T-helper 9 cell (primary cell): ENCODE data around the gene ADPRHL1.
A peak's percentile ranks its signal among the peaks of the same experiment; 100 is the strongest.

Experiments
- DNase-seq: peaks from one replicate; pipeline ENCODE4 v3.0.0-alpha.2; 2020
- total RNA-seq, 2 donors: gene quantifications; one replicate each; lab custom pipeline; 2026; lab: John Stamatoyannopoulos, UW

The ADPRHL1 gene
- total RNA-seq = 0 to 1.0 reads per million in 2 donors

DNA sequence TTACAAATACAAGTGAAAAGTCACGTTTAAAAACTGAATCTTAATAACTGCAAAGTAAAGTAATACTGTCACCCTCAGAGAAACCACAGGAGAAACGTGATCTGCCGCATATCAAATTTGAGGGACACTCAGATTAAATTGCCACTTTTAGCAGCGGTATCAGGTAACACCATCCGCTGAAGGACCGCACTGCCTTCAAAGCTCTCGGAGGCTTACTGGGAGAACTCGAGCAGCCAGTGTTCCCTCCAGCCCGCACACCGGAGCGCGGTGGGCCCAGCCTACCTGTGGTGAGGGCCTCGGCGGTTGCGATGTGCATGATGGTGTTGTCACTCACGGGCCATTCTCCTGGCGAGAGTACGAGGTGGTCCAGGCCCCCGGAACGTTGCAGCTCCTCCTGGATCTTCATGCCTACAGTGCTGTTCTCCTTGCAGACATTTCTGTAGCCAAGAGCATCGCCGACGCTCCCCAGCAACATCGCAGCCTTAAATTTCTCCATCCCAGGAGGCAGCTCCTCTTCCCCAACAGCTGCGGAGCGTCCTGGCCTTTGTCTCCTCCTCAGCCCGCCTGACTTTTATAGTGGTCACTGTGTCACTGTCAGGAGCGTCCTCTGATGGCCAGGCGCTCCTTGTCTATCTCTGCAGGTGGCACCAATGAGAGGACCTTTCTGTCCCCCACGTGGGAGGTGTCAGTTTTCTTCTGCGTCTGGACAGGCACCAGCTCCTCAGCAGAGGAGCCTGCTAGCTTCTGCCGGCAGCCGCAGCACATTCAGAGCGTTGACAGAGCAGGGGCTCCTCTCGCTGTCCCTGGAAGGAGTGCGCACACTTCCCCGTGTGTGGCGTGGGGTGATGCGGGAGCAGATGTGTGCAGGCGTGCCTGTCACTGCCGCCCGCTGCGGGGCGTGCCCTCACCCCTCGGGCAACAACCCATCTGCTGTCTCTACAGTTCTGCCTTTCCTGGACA lies at the start of gene ADPRHL1:
ADPRHL1 (minus strand) TSS at position 547 of the 960 bp plus-strand sequence; CDS start at position 496, 51 bp downstream.
- no peak for DNase-seq

DNA sequence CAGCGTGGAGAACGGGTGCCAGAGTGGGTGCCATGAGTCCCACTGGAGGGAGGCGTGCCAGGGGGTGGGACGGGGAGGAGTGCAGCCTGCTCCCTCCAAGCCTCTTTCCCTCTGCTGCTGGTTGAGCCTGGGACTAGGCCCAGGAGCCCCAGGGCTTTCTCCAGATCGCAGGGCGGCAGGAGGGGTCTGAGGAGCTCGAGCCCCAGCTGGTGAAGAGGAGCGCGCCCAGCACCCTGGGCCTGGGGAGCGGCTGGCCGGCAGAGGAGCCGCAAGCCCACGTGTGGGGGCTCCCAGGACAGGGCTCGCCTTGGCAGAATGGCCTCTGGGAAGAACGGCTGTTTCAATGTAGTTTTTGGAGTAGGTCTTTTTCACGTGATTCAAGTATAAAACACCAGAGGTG lies 49.4 kb upstream of the ADPRHL1 start:
- DNase-seq = no peak

DNA sequence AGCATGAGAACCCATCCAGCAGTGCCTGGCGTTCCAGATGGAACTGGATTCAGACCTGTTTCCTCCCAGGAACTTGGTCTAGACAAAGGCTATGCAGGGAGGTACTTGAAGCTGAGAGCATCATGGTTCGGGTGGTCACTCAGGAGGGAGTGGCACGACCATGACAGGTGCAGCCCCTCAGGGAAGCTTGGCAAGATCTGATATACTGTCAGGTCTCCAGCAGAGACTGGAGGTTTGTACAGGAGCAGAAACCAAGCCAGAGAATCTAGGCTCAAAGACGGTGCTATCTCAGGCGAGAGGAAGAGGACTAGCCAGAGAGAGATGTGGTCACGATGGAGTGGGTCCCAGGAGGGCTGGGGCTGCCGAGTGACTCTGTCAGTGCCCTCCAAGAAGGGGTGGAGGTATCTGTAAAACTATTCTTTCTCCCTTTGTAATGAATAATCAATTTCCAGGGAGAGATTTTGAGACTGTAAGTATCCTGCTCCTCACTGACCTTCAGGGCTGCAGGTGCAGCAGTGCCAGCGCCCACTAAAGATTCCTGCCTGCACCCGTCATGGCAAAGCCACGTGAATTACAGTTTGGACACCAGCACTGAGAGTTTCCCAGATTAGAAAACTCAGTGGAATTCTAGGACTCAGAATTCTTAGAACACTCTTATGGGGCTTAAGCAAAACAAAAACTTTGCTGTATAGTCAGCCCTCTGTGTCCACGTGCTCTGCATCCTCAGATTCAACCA lies 47.4 kb upstream of the ADPRHL1 start:
- DNase-seq = no peak

DNA sequence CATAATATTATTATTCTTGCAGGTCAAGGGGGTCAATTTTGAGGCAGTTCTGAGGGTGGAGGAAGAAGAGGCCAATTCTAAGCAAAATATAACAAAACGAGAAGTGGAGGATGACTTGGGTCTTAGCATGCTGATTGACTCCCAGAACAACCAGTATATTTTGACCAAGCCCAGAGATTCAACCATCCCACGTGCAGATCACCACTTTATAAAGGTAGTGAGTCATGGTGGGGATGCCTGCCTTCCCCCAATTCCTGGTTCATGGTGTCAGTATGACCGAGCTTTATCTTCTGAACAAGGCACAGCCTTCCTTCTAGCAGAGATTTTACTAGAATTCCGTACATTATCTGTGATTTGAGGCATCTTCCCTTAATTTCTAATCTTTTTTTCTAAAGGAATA lies 46.6 kb upstream of the ADPRHL1 start:
- DNase-seq = no peak

DNA sequence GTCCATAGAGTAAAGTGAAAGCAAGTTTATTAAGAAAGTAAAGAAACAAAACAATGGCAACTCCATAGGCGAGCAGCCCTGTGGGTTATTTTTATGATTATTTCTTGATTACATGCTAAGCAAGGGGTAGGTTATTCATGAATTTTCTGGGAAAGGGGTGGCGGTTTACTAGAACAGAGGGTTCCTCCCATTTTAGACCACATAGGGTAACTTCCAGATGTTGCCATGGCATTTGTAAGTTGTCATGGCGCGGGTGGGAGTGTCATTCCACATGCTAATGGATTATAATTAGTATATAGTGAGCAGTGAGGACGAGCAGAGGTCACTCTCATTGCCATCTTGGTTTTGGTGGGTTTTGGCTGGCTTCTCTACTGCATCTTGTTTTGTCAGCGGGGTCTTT lies 45.6 kb upstream of the ADPRHL1 start:
- no peak for DNase-seq

DNA sequence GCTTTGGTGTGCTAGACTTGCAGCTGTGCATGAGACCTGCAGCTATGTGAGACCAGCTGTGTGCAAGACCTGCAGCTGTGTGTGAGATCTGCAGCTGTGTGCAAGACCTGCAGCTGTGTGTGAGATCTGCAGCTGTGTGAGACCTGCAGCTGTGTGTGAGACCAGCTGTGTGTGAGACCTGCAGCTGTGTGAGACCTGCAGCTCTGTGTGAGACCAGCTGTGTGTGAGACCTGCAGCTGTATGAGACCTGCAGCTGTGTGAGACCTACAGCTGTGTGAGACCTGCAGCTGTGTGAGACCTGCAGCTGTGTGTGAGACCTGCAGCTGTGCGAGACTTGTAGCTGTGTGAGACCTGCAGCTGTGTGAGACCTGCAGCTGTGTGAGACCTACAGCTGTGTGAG lies 43.9 kb upstream of the ADPRHL1 start:
- no peak for DNase-seq

DNA sequence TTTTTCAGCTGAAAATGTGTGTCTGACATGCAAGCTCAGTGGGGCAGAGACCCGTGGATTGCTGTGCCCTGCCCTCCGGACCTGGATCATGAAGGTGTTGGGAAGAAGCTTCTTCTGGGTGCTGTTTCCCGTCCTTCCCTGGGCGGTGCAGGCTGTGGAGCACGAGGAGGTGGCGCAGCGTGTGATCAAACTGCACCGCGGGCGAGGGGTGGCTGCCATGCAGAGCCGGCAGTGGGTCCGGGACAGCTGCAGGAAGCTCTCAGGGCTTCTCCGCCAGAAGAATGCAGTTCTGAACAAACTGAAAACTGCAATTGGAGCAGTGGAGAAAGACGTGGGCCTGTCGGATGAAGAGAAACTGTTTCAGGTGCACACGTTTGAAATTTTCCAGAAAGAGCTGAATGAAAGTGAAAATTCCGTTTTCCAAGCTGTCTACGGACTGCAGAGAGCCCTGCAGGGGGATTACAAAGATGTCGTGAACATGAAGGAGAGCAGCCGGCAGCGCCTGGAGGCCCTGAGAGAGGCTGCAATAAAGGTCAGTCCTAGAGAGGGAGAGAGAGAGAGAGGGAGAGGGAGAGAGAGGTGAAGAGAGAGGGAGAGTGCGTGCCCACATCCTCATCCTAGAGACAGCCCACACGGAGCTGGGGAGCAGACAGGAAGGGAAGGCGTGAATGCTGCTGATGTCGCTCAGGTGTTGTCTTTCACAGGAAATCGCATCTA lies 42.4 kb upstream of the ADPRHL1 start:
- DNase-seq = no peak

DNA sequence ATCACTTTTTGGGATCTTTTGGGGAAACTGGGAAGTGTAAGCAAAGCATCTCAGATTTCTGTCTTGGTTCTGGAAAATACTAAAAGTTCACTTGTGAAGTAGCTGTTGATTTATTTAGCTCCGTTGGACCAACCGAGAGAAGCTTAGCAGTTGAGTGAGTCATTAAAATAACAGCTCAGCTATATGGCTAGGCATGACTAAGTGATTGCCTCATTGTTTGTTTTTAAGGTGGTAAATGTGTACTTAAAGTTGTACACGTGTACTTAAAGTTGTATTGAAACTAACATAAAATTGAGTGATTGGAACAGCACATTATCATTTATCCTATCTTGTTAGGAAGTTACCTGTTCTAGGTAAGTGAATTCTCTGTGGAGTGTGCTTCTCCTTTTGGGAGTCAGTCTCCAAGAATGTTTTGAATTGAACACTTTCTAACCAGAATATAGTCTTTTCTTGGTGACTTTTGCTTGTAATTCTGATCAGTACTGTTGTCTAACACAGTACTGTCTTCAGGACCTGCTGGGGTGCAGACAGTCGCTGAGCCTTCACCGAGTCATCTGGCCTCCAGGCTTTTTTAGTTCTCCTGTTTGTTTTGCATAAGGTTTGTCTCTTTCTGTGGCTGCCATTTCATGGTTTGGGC lies 40.1 kb upstream of the ADPRHL1 start:
- no peak for DNase-seq

DNA sequence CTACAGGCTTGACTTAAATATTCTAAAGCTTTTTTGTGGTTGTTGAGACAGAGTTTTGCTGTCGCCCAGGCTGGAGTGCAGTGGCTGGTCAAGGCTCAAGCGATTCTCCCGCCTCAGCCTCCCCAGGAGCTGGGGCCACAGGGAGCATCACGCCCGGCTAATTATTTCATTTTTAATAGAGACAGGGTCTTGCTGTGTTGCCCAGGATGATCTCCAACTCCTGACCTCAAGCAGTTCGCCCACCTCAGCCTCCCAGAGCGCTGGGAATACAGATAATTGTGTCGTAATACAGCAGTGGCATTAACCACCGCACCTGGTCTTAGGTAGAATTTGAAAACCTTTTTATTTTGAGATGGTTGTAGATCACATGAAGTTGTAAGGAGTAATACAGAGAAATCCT lies 38.7 kb upstream of the ADPRHL1 start:
- DNase-seq = no peak

DNA sequence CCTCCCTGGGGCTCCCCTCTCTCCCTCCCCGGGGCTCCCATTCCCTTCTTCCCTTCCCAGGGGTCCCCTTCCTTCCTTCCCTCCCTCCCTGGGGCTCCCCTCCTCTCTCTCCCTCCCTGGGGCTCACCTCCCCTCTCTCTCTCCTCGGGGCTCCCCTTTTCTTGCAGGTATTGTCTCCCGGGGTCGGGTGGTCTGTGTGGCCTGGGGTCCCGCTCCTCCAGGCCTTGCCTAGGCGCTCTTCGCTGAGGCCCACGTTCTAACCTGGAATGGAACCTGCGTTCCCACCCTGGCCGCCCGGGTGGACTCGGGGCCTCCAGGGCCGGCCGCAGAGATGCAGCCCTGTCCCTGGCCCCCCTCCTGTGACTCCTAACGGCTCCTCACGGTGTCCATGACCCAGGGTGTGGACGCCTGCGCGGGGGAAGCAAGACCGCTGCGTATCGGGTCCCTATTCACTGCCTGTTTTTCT lies 38.2 kb upstream of the ADPRHL1 start:
- DNase-seq = no peak

DNA sequence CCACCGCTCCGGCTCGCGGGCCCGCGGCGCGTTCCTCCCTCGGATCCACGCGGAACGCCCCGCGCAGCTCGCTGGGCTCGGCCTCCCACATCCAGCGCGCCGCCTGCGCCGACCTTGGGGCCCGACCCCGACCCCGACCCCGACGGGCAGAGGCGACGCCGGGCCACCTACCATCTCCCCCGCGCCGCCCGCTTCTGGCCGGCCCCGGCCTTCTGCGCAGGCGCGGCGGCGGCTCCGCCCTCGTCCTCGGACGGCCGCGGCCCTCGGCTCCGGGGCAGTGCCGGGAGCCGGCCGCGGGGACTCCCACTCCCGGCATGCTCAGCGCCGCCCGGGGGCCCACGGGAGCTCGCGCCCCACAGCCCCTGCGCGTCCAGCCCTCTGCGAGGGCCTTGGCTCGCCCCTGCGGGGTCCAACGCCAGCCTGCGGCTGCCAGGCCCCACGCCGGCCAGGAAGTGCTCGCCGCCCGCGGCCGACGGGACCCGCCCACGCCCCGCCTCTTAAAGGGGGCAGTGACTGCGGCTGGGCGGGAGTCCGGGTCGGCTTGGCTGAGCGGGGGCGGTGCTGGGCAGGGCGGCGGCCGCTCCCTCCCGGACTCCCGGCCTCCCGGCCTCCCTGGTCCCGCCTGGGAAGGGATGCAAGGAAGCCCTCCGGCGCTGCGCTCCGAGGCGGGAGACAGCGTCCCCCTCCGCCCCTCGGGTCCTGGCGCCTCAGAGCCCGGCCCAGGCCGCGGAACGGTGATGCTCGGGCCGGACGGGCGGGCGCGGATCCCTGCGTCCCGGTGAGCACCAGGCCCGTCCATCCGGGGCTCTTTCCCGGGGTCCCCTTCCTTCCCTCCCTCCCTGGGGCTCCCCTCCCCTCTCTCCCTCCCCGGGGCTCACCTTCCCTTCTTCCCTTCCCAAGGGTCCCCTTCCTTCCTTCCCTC lies 37.5 kb upstream of the ADPRHL1 start, which contains the start of gene DCUN1D2:
DCUN1D2 (minus strand) TSS at position 216 of the 922 bp plus-strand sequence; CDS start at position 174, 42 bp downstream.
- DNase-seq = peak; percentile 56

DNA sequence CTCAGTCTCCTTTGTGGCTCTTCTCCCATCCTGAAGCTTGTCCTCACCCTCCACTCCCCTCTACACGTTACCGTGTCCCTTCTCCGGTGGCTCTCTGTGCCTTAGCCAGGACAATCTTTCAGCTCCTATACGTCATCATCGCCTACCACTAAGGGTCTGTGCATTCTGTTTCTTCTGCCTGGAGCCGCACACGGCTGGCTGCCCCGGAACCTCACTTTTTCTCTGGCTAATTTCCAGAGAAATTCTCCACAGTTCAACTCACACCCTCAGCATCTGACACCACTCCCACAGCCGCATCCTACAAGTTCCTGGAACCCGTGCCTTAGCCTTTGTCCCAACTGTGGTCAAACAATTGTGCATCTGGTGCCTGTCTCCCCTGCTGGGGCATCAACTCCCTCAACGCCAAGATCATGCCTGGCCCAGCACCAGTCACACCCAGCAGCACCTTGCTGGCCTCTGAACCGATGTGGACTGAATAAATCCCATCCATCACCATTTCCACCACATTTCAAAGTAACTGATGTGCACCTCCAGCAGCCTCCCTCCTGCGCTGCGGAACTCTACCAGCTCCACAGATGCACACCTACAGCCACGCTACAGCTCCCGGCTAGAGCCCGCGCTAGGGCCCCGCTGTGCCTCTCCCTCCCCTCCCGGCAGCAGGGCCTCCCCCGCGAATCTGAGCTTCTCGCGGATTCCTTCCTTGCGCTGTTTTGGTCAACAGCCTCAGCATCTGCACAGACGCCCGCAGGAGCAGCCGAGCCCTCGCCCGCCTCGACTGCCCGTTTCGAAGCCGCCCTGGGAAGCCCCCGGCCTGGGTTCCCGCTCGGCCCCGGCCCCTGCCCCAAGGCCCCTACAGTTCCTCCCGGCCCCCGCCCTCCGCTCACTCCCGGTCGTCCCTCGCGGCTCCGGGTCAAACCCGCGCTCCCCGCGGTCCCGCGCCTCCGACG lies 36.5 kb upstream of the ADPRHL1 start:
- peak; percentile 13 for DNase-seq

DNA sequence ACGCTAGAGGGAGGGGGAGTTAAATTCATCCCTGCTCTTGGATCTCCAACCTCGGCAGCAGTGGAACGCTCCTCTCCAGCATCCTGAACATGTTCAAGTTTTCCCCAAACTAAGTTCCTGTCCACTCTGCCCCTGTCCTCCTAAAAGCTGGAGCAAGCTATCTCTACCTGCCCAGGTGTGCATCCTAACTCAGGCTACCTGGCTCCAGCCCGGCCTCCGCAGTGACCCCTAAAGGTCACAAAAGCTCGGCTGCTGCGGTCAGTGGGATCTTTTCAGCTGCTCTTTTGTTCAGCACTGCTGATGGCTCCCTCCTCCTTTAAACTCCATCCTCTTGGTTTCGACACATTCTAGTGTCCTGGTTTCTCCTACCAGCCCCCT lies 35.9 kb upstream of the ADPRHL1 start:
- DNase-seq = no peak

DNA sequence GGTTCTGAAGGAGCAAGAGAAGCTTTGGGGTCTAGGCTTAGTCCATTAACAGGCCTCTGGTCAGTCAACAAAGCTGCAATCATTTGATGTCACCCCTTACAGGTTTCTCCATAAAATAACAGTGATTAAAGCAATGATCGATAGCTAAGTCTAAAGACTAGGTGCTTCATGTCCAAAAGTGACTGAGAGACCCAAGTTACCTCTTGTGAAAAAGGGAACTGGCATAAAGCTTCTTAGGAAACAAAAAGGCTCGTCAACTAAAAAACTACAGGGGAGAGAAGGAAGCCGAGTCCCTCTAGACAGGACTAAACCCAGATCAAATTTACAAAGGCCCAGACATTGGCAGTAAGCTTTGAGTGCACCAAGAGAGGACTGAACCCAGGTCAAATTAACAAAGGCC lies 35.0 kb upstream of the ADPRHL1 start:
- no peak for DNase-seq

DNA sequence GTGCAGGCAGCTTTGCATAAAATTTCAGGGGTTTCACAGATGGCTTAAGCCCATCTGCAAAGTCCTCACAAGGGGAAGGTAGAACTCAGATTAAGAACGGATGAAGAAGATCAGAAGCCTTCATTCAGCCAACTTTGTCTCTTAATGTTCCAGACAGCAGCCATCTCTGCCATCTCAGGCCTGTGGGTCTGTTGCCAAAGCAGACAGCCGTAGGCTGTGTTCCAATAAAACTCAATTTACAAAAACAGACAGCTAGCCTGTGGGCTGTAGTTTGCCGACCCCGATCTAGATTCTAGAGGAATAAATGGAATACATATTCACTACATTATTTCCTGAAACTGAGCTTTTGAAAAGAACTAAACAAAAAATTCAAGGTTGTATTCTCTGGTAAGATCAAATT lies 33.4 kb upstream of the ADPRHL1 start:
- DNase-seq = no peak

DNA sequence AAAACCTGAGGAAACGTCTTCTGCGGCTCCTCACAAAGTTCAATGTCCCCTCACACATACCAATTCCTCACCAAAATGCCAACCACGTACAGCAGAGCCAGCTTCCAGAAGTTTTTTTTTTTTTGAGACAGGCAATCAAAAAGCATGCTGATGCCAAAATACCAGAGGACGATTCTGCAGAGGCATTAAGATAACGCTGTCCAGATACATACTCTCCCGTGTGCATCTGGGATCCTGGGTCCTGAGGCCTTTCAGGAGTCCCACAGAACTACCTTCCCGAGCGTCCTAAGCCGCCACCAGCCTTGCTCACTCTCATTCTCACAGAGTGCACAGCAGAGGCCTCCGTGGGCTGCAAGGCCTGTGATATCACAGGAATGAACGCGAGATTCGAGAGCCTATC lies 32.3 kb upstream of the ADPRHL1 start:
- no peak for DNase-seq

DNA sequence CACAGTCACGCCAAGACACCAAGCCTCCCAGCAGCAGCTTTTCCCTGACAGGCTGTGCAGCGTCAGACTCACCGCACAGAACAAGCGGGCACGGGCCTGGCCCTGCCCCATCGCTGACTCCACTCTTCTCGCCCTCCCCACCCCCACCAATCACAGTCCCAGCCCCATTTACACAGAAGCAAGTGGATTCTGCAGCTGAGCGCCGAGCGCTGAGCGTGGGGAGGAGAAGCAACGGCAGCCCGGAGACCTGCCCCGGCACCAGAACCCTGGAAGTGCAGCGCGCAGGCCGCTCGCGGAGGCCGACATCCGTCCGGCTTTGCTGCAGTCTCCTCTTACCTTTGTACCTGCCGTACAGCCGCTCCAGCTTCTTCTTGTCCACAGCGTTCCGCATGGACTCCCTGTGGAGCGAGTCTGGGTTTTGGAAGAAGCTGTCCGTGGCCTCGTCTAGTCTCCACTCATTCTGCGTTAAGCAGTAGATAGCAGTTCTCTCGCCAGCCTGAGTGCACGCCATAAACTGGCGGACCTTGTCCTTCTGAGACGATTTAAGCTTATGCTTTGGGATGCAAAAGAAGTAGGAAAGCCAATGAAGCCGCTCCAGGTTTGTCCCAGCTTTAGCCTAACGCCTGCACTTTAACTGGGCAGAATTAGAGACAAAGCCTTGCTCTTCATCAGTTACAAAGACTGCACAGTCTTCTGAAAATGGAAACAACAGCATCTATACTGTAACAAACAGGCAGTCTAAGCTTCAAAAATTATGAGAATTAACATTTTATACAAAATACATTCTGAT lies 30.4 kb upstream of the ADPRHL1 start:
- DNase-seq = no peak

DNA sequence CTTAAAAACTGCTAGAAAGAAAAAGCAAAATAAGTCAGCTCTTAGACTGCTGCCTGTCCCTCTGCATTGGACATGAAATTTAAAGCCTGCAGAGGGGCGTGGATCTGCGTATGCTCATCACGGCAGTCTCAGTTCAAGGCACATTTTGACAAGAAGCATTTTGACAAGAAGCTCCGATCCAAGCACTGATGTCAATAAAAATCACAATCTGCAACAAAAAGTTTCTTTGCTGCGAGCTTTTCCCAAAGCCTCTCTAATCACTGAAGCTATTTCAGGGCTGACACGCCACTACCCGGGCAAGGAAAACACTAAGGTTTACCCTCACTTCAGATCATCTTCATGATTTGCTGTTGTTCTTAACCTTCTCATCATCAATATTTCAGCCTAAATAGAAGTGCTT lies 29.8 kb upstream of the ADPRHL1 start:
- no peak for DNase-seq

DNA sequence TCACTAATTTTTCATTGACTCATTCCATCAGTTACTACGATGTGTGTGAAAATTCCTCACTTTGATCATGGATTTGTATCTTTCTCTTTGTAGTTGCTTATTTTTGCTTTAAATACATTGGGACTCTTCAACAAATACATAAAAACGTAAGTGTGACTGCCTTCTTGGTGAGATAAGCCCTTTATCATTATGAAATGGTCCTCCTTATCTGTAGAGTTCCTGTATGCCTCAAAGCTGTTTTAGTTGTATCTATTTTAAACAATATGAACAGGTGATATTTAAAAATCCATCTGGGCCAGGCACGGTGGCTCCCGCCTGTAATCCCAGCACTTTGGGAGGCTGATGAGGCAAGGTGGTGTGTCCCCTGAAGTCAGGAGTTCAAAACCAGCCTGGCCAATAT lies 25.9 kb upstream of the ADPRHL1 start:
- no peak for DNase-seq
